ENCODE results near the gene FARS2.

The FARS2 gene

DNA sequence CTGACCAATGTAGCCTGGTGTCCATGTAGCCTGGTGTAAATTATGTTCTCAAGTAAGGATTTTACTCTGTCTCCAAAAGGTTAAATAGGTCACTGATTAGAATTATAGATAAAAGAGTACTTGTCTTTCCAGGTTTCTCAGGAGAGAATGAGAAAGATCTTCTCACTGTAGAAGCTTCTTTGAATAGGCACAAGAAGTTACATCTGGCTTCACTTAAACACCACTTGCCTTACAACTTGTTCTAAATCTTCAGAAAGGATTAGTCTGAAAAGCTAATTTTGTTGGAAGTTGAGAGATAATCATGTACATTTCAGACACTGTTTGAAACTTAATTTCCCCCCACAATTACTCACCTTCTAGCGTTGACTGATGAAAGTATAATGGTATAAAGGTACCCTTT, 275.3 kb downstream of the FARS2 start:
- no peak overlapping the region for H3K27ac Mint-ChIP-seq
- no peaks in the 10 kb centered on the region for H3K36me3 Mint-ChIP-seq (ENCODE audit: low read depth)
- H3K4me3 Mint-ChIP-seq, result no peak overlapping the region
- H3K4me1 Mint-ChIP-seq (ENCODE audit: low read depth), result peaks cover 3% of the 10 kb centered on the region
- H3K9me3 Mint-ChIP-seq, result peaks cover 3% of the 10 kb centered on the region
- no peaks in the 10 kb centered on the region for H3K27me3 Mint-ChIP-seq (ENCODE audit: low read depth)

DNA sequence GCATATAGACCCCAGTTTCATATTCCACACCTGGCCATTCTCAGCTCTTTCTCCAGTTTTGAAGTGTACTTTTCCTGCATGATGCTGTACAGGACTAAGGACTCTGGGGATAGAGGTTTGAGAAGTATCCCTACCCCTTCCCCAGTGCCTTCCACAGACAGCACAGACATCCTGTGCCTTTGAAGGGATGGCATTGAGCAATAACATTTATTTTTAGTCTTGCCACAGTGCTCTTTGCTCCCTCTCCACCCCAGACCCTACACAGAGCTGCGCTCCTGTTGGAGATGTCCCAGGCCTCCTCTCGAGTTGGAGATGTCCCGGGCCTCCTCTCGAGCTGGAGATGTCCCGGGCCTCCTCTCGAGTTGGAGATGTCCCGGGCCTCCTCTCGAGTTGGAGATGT, 275.8 kb downstream of the FARS2 start:
- Mint-ChIP-seq H3K4me1 (ENCODE audit: low read depth) (peaks cover 4% of the 10 kb centered on the region), H3K27me3 (ENCODE audit: low read depth) (no peaks in the 10 kb centered on the region), H3K4me3 (no peak overlapping the region), H3K36me3 (ENCODE audit: low read depth) (no peaks in the 10 kb centered on the region), H3K27ac (no peak overlapping the region), H3K9me3 (peaks cover 3% of the 10 kb centered on the region)

DNA sequence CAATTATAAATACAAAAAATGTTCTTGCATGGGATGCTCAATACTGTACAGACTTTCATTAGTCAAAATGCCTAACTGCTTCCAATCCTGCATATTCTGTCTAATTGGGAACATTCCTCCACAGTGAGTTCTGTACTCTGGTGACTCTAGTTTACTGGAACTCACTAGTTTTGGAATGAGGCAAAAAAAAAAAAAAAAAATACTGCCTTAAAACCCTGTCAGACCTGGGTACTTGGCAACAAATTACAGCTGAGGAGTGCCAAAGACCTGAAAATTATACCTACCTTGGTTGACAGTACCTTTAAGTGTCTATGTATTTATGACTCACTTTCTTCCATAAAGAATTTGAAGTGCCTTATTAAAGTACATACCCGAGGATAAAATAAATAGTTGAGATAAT, 276.7 kb downstream of the FARS2 start:
- Mint-ChIP-seq H3K27me3 (ENCODE audit: low read depth) (no peaks in the 10 kb centered on the region), H3K36me3 (ENCODE audit: low read depth) (no peaks in the 10 kb centered on the region), H3K4me3 (no peak overlapping the region), H3K27ac (no peak overlapping the region), H3K4me1 (ENCODE audit: low read depth) (peaks cover 5% of the 10 kb centered on the region), H3K9me3 (peaks cover 3% of the 10 kb centered on the region)

DNA sequence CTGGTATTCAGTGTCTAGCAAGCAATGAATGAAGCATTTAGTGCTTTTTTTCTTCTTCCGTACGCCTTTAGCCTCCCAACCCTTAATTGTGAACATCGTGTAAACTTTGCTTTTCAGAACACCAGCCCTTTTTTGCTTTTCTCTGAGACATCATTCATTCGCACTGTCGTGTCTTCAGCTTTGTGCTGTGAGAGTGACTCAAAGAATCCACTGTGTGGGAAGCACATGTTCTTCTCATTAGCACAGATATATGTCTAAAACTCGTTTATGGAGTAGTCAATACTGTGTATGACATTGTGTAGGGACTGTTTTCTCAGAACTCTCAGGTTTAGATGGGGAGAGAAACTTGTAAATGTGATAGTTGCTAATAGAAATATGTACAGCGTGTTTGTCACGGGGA, 279.1 kb downstream of the FARS2 start:
- no peaks in the 10 kb centered on the region for H3K27me3 Mint-ChIP-seq (ENCODE audit: low read depth)
- no peak overlapping the region for H3K4me3 Mint-ChIP-seq
- peaks cover 5% of the 10 kb centered on the region for H3K4me1 Mint-ChIP-seq (ENCODE audit: low read depth)
- no peak overlapping the region for H3K27ac Mint-ChIP-seq
- H3K36me3 Mint-ChIP-seq (ENCODE audit: low read depth), result peaks cover 1% of the 10 kb centered on the region
- H3K9me3 Mint-ChIP-seq, result no peaks in the 10 kb centered on the region

DNA sequence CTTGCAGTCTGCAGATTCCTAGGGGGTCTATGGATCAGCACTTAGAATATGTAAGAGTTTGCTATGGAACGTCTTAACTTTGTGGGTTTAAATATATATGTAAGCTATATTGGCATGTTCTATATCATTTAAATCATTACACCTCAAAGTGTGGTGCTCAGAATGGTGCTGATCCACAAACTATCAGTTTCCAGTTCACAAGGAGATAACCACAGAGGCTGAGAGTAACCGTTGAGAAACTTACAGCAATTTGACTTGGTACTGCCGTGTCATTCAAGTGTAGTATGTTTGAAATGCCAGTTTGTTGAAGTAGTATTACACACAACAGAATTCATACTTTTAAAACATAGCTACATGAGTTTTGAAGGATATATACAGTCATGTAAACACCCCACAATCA, 279.7 kb downstream of the FARS2 start:
- Mint-ChIP-seq H3K27ac (no peak overlapping the region), H3K27me3 (ENCODE audit: low read depth) (no peaks in the 10 kb centered on the region), H3K4me3 (no peak overlapping the region), H3K9me3 (no peaks in the 10 kb centered on the region), H3K36me3 (ENCODE audit: low read depth) (peaks cover 5% of the 10 kb centered on the region), H3K4me1 (ENCODE audit: low read depth) (peaks cover 5% of the 10 kb centered on the region)

DNA sequence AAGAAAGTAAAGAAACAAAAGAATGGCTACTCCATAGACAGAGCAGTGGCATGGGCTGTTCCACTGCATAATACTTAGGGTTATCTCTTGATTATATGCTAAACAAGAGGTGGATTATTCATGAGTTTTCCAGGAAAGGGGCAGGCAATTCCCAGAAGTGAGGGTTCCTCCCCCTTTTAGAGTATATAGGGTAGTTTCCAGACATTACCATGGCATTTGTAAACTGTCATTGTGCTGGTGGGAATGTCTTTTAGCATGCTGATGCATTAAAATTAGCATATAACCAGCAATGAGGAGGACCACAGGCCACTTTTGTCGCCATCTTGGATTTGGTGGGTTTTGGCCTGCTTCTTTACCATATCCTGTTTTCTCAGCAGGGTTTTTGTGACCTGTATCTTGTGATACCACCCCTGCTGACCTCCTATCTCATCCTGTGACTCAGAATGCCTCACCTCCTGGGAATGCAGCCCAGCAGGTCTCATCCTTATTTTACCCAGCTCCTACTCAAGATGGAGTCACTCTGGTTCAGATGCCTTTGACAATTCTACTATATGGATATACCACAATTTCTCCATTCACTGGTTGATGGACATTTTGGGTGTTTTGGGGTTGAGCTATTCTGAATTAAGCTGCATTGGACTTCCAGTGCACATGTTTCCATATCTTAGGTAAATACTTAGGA, 280.6 kb downstream of the FARS2 start:
- H3K27ac Mint-ChIP-seq, result no peak overlapping the region
- H3K36me3 Mint-ChIP-seq (ENCODE audit: low read depth), result peaks cover 8% of the 10 kb centered on the region
- H3K4me3 Mint-ChIP-seq, result no peak overlapping the region
- no peaks in the 10 kb centered on the region for H3K27me3 Mint-ChIP-seq (ENCODE audit: low read depth)
- H3K9me3 Mint-ChIP-seq, result no peaks in the 10 kb centered on the region
- H3K4me1 Mint-ChIP-seq (ENCODE audit: low read depth), result peaks cover 5% of the 10 kb centered on the region

DNA sequence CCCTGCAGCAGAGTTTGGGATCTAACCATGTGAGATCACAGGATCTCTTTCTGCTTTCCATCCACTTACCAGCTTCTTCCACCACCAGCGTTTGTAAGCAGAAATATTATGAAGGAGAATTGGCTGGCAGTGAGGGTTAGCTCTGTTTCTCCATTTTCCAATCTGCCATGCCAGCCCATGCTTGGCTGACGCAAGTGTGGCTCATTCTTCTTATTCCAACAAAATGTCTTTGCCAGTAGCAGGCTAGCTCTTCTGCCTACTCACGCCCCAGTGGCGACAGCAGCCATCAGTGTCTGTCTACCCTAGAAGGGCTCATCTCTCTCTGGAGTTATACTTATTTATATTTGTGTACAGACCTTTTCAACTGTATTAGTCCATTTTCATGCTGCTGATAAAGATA, 286.2 kb downstream of the FARS2 start:
- Mint-ChIP-seq H3K4me1 (ENCODE audit: low read depth) (no peaks in the 10 kb centered on the region), H3K27me3 (ENCODE audit: low read depth) (no peaks in the 10 kb centered on the region), H3K36me3 (ENCODE audit: low read depth) (peaks cover 23% of the 10 kb centered on the region), H3K9me3 (peaks cover 4% of the 10 kb centered on the region), H3K27ac (no peak overlapping the region), H3K4me3 (no peak overlapping the region)

DNA sequence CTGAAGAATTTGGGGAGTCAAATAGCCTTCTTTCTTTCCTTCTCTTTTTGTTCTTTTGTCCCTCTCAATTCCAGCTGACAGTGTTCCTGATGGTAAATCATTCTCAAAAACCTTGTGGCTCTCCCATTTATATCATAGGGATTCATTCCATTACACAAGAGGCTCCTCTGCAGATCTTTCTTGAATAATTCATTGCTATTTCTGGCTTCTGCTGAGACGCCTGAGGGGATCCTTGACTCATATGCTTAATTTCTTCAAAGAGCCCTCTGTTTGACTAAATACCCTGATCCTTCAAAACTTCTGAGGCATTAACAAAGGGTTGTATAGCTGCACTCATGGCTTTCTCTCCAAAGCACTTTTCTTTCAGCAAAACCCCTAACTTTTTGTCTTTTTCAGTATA, 289.3 kb downstream of the FARS2 start:
- no peak overlapping the region for H3K4me3 Mint-ChIP-seq
- H3K27me3 Mint-ChIP-seq (ENCODE audit: low read depth), result no peaks in the 10 kb centered on the region
- H3K27ac Mint-ChIP-seq, result no peak overlapping the region
- peaks cover 20% of the 10 kb centered on the region for H3K36me3 Mint-ChIP-seq (ENCODE audit: low read depth)
- H3K4me1 Mint-ChIP-seq (ENCODE audit: low read depth), result peaks cover 2% of the 10 kb centered on the region
- peaks cover 4% of the 10 kb centered on the region for H3K9me3 Mint-ChIP-seq

DNA sequence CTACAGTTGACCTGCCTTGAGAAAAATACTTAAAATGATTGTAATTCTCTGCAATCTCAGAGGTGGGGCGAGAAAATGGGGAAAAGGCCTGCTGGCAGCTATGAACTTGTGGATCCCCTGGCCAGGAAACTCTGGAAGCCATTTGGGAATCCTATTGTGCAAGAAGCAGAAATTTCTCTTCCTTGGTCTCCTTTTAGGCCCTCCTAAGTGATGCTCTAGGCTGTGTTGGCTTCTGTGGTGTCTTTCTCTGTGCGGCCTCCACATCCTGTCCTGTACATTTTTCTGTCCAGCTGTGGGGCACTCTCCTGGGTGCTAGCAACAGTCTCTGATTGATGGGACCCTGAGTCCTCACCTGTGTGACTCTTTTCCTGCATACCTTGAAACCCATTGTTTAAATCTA, 290.9 kb downstream of the FARS2 start:
- peaks cover 2% of the 10 kb centered on the region for H3K4me1 Mint-ChIP-seq (ENCODE audit: low read depth)
- H3K36me3 Mint-ChIP-seq (ENCODE audit: low read depth), result peaks cover 13% of the 10 kb centered on the region
- no peak overlapping the region for H3K27ac Mint-ChIP-seq
- H3K4me3 Mint-ChIP-seq, result no peak overlapping the region
- peaks cover 4% of the 10 kb centered on the region for H3K9me3 Mint-ChIP-seq
- no peaks in the 10 kb centered on the region for H3K27me3 Mint-ChIP-seq (ENCODE audit: low read depth)

DNA sequence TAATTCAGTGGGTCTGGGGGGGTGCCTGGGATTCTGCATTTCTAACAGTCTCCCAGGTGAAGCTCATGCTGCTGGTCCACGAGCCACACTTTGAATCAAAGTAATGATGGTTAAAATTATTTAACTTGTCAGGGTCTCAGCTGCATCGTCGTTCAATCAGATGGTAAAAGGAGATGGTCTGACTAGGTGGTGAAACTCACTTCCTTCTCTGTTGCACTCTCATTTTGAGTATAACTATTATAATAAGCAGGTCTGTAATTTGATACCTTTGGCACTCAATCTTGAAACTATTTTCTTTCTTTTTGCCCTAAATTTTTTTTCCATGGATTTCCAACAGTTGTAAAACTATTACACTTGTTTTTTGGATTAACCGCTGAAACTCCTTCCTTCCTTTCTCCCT, 292.5 kb downstream of the FARS2 start:
- Mint-ChIP-seq H3K9me3 (peaks cover 4% of the 10 kb centered on the region), H3K4me3 (no peak overlapping the region), H3K4me1 (ENCODE audit: low read depth) (peaks cover 2% of the 10 kb centered on the region), H3K27ac (no peak overlapping the region), H3K27me3 (ENCODE audit: low read depth) (no peaks in the 10 kb centered on the region), H3K36me3 (ENCODE audit: low read depth) (peaks cover 8% of the 10 kb centered on the region)

DNA sequence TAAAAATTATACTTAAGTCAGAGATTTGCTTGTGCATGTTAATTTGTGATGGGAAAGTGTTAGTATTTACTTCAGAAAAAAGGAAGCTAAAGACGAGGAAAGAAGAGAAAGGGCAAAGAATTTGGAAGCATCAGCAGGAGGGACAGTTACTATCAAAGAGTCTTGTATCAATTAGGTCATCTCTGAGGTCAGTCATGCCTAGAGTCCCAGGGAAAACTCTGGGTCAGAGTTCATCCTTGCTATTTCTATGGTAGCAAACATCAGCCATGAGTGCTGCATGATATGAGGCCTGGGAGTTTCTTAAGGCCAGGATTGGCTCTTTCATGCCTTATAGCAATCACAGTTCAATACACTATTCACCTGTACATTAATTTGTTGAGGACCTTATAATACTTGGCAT, 292.9 kb downstream of the FARS2 start:
- H3K36me3 Mint-ChIP-seq (ENCODE audit: low read depth), result peaks cover 6% of the 10 kb centered on the region
- H3K9me3 Mint-ChIP-seq, result peaks cover 4% of the 10 kb centered on the region
- H3K27me3 Mint-ChIP-seq (ENCODE audit: low read depth), result no peaks in the 10 kb centered on the region
- H3K4me3 Mint-ChIP-seq, result no peak overlapping the region
- H3K27ac Mint-ChIP-seq, result no peak overlapping the region
- H3K4me1 Mint-ChIP-seq (ENCODE audit: low read depth), result peaks cover 2% of the 10 kb centered on the region

DNA sequence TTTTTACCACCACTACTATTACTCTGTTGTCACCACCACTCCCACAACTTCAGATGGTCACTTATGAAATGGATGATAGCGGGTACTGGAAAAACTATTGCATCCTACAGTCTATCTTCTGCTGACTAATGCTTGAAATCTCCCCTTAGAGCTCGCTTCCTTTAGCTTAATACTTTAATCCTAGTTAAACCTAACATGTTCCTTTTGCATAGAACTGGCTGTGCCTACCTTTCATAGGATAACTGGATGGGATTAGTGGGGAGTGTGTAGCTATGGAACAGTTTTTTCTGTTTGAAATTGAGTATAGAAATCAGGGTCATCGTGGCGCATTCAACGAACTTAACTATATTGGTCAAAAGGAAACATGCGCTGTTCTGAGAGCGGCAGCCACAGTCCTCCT, 294.7 kb downstream of the FARS2 start:
- H3K27me3 Mint-ChIP-seq (ENCODE audit: low read depth), result no peaks in the 10 kb centered on the region
- H3K27ac Mint-ChIP-seq, result no peak overlapping the region
- H3K4me1 Mint-ChIP-seq (ENCODE audit: low read depth), result peaks cover 2% of the 10 kb centered on the region
- H3K9me3 Mint-ChIP-seq, result no peaks in the 10 kb centered on the region
- H3K4me3 Mint-ChIP-seq, result no peak overlapping the region
- H3K36me3 Mint-ChIP-seq (ENCODE audit: low read depth), result peaks cover 2% of the 10 kb centered on the region

DNA sequence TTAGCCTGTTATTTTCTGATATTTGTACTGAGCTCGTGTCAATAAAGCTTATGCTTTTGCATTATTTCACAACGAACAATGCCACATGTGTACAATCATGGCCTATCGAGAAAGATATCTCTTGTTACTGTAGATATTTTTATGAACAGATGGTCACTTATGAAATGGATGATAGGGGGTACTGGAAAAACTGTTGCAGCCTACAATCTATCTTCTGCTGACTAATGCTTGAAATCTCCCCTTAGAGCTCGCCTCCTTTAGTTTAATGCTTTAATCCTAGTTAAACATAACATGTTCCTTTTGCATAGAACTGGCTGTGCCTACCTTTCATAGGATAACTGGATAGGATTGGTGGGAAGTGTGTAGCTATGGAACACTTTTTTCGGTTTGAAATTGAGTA, 296.2 kb downstream of the FARS2 start:
- Mint-ChIP-seq H3K36me3 (ENCODE audit: low read depth) (no peaks in the 10 kb centered on the region), H3K27me3 (ENCODE audit: low read depth) (no peaks in the 10 kb centered on the region), H3K4me1 (ENCODE audit: low read depth) (peaks cover 4% of the 10 kb centered on the region), H3K27ac (no peak overlapping the region), H3K4me3 (no peak overlapping the region), H3K9me3 (no peaks in the 10 kb centered on the region)

DNA sequence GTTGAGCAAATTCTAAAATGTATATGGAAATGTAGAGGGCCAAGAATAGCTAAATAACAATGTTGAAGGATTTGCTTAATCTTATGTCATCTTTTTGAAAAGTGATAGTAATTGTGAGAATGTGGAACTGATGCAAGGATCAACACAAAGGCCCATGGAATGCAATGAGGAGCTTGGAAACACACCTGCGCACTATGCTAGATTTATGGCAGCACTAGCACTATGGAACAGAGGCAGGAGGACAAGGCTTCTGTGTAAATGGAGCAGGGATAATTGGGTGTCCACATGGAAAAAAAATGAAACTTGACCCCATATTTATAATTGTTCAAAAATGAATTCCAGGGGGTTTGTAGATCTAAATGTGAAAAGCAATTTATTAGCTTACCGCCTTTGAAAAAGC, 298.3 kb downstream of the FARS2 start:
- no peaks in the 10 kb centered on the region for H3K27me3 Mint-ChIP-seq (ENCODE audit: low read depth)
- no peak overlapping the region for H3K27ac Mint-ChIP-seq
- H3K36me3 Mint-ChIP-seq (ENCODE audit: low read depth), result peaks cover 1% of the 10 kb centered on the region
- H3K4me3 Mint-ChIP-seq, result no peak overlapping the region
- peaks cover 2% of the 10 kb centered on the region for H3K4me1 Mint-ChIP-seq (ENCODE audit: low read depth)
- peaks cover 4% of the 10 kb centered on the region for H3K9me3 Mint-ChIP-seq

DNA sequence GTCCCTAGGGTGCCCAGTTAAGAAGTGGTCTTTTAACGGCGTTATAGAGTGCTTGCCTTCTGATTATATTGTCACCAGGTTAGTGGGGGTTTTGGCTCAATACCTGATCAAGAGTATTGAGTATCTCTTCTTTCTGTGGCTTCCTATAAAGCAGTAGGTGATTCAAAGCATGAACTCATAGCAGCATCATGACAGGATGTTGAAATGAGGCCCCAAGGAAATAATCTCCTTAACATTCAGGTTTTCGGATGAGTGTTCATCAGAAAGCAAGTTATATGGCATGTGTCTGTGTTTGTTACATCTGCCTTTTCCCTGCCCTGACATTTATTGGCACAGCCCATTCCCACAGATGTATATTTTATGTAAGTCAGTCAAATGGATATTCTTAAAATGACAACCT, 301.0 kb downstream of the FARS2 start:
- Mint-ChIP-seq H3K27ac (no peak overlapping the region), H3K27me3 (ENCODE audit: low read depth) (no peaks in the 10 kb centered on the region), H3K9me3 (peaks cover 6% of the 10 kb centered on the region), H3K36me3 (ENCODE audit: low read depth) (peaks cover 1% of the 10 kb centered on the region), H3K4me3 (no peak overlapping the region), H3K4me1 (ENCODE audit: low read depth) (peaks cover 2% of the 10 kb centered on the region)

DNA sequence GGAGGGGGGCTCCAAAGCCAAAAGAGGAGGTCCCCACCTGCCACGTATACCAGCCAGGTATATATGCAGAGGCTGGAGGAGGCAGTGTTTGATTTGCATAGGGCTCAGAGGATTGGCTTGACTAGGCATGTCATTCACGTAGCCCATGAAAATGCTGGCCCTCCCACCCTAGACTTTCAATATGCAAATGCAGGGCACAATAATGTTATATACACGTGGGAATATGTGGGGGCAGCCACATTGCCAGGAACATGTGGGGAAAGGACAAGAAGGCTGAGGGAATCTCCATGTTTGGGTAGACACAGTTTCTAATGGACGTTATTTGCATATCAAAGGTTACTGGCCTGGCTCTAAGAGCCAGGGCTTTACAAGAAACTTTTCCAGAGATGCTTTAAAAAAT, 301.8 kb downstream of the FARS2 start:
- H3K4me1 Mint-ChIP-seq (ENCODE audit: low read depth), result peaks cover 2% of the 10 kb centered on the region
- no peak overlapping the region for H3K4me3 Mint-ChIP-seq
- no peak overlapping the region for H3K27ac Mint-ChIP-seq

More for the DNA sequence above, 301.8 kb downstream of the FARS2 start:
- H3K27me3 Mint-ChIP-seq (ENCODE audit: low read depth), result no peaks in the 10 kb centered on the region
- peaks cover 1% of the 10 kb centered on the region for H3K36me3 Mint-ChIP-seq (ENCODE audit: low read depth)
- H3K9me3 Mint-ChIP-seq, result peaks cover 6% of the 10 kb centered on the region
